ENCODE results near the gene AMPD1.

Gene AMPD1

DNA sequence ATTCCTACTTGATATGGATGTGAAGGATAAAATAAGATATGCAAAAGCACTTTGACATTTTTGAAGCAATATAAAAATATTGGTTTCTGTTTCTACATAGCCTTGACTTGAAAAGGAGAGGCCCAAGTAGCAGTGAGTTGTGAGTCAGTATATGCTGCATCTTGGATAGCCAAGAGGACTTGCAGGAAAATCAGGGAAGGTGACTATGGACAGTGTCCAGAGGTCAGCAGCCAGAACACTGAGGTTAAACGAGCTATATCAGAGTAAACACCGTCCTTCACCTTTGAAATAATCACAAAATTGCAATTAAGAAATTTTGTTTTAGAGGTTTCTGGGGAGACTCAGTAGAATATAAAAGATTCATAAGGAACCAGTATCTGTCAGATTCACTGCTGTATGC is 6.6 kb upstream of the AMPD1 start:
- H3K9ac ChIP-seq (ENCODE audit: low read length), result no peak overlapping the region
- H4K20me1 ChIP-seq (ENCODE audit: insufficient read depth, low read length), result no peaks in the 10 kb centered on the region
- H3K79me2 ChIP-seq (ENCODE audit: low read length), result no peaks in the 10 kb centered on the region
- H3K27ac ChIP-seq (ENCODE audit: low read length), result no peak overlapping the region
- H3K4me1 ChIP-seq (ENCODE audit: low read length), result peaks cover under 1% of the 10 kb centered on the region; the same call in 1 of the 2 replicates
- TF ChIP-seq CTCF (IDR thresholded peaks at IDR 0.05; ENCODE audit: low read depth, low read length) (no peak), EZH2phosphoT487 (IDR thresholded peaks at IDR 0.05; ENCODE audit: low read depth) (no peak)
- H3K9me3 ChIP-seq (ENCODE audit: insufficient read depth, low read length), result no peaks in the 10 kb centered on the region
- no peak overlapping the region for H3K4me3 ChIP-seq (ENCODE audit: low read length)
- H3K36me3 ChIP-seq (replicated peaks; ENCODE audit: low read depth, low read length), result peaks cover 5% of the 10 kb centered on the region
- no peak overlapping the region for H2AFZ ChIP-seq (ENCODE audit: low read depth, low read length)
- no peak overlapping the region for H3K4me2 ChIP-seq (ENCODE audit: low read length)
- H3K27me3 ChIP-seq (ENCODE audit: low read depth, low read length), result no peaks in the 10 kb centered on the region

GRCh38 chr1:114700036-114700600 is 4.8 kb upstream of the AMPD1 start:
- H2AFZ ChIP-seq (ENCODE audit: low read depth, low read length), result no peak overlapping the region
- no peaks in the 10 kb centered on the region for H3K27me3 ChIP-seq (ENCODE audit: low read depth, low read length)
- no peaks in the 10 kb centered on the region for H3K36me3 ChIP-seq (replicated peaks; ENCODE audit: low read depth, low read length)
- H3K9me3 ChIP-seq (ENCODE audit: insufficient read depth, low read length), result no peaks in the 10 kb centered on the region
- no peaks in the 10 kb centered on the region for H3K79me2 ChIP-seq (ENCODE audit: low read length)
- H3K4me1 ChIP-seq (ENCODE audit: low read length), result no peaks in the 10 kb centered on the region
- TF ChIP-seq CTCF (IDR thresholded peaks at IDR 0.05; ENCODE audit: low read depth, low read length), result no peak
- TF ChIP-seq EZH2phosphoT487 (IDR thresholded peaks at IDR 0.05; ENCODE audit: low read depth), result no peak
- no peak overlapping the region for H3K27ac ChIP-seq (ENCODE audit: low read length)
- no peak overlapping the region for H3K4me3 ChIP-seq (ENCODE audit: low read length)
- H3K9ac ChIP-seq (ENCODE audit: low read length), result no peak overlapping the region
- no peak overlapping the region for H3K4me2 ChIP-seq (ENCODE audit: low read length)
- no peaks in the 10 kb centered on the region for H4K20me1 ChIP-seq (ENCODE audit: insufficient read depth, low read length)

- no peak overlapping the region for H3K27ac ChIP-seq (ENCODE audit: low read length)
- no peaks in the 10 kb centered on the region for H3K4me1 ChIP-seq (ENCODE audit: low read length)
- no peak overlapping the region for H3K4me3 ChIP-seq (ENCODE audit: low read length)
- no peaks in the 10 kb centered on the region for H3K9me3 ChIP-seq (ENCODE audit: insufficient read depth, low read length)
- no peaks in the 10 kb centered on the region for H3K79me2 ChIP-seq (ENCODE audit: low read length)
- H4K20me1 ChIP-seq (ENCODE audit: insufficient read depth, low read length), result no peaks in the 10 kb centered on the region
- no peak overlapping the region for H3K4me2 ChIP-seq (ENCODE audit: low read length)
- TF ChIP-seq CTCF (IDR thresholded peaks at IDR 0.05; ENCODE audit: low read depth, low read length), result no peak
- no peak for TF ChIP-seq EZH2phosphoT487 (IDR thresholded peaks at IDR 0.05; ENCODE audit: low read depth)
- H3K36me3 ChIP-seq (replicated peaks; ENCODE audit: low read depth, low read length), result no peaks in the 10 kb centered on the region
- H3K27me3 ChIP-seq (ENCODE audit: low read depth, low read length), result no peaks in the 10 kb centered on the region
- H2AFZ ChIP-seq (ENCODE audit: low read depth, low read length), result no peak overlapping the region
- H3K9ac ChIP-seq (ENCODE audit: low read length), result no peak overlapping the region
Measured at GRCh38 chr1:114696810-114697209, 1.5 kb upstream of the AMPD1 start.

DNA sequence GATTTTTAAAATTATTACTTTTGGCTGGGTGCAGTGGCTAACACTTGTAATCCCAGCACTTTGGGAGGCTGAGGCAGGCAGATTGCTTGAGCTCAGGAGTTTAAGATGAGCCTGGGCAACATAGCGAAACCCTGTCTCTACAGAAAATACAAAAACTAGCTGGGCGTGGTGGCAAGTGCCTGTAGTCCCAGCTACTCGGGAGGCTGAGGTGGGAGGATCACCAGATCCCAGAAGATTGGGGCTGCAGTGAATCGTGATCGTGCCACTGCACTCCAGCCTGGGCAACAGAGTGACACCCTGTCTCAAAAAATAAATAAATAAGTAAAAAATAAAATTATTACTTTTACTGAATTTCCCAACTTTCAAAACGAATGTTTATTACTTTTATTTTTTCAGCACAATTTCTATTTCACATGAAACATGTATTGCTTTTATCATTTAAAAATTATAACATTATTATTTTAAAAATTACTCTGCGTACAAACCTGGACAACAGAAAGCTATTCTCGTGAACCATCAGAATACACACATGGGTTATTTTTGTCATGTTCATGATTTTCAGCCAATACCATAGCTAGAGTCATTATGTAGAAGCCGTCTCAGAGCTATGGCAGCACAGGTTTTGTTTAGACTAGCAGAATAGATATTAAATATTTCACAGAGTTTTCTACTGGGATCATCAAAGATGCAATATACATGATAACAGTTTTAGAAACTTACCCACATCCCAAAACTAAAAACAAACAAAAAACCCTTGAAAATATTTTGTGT is 621 bp downstream of the AMPD1 start:
- Histone ChIP-seq H3K9me3 (ENCODE audit: insufficient read depth, low read length) (no peaks in the 10 kb centered on the region), H3K27ac (ENCODE audit: low read length) (no peak overlapping the region), H3K4me1 (ENCODE audit: low read length) (no peaks in the 10 kb centered on the region), H3K9ac (ENCODE audit: low read length) (no peak overlapping the region), H3K27me3 (ENCODE audit: low read depth, low read length) (no peaks in the 10 kb centered on the region), H3K79me2 (ENCODE audit: low read length) (no peaks in the 10 kb centered on the region), H4K20me1 (ENCODE audit: insufficient read depth, low read length) (no peaks in the 10 kb centered on the region), H3K4me3 (ENCODE audit: low read length) (no peak overlapping the region), H2AFZ (ENCODE audit: low read depth, low read length) (no peak overlapping the region), H3K36me3 (replicated peaks; ENCODE audit: low read depth, low read length) (no peaks in the 10 kb centered on the region), H3K4me2 (ENCODE audit: low read length) (no peak overlapping the region)
- TF ChIP-seq CTCF (IDR thresholded peaks at IDR 0.05; ENCODE audit: low read depth, low read length), result no peak
- TF ChIP-seq EZH2phosphoT487 (IDR thresholded peaks at IDR 0.05; ENCODE audit: low read depth), result no peak
